HUES48 (cell line): ENCODE results near the gene TP53I3.
A peak's percentile ranks its signal among the peaks of the same experiment; 100 is the strongest.
"Not testable (repeated sequence)": the region's sequence is repeated elsewhere in the genome, so short reads cannot be mapped to it uniquely, and the experiment has no call there.

ENCODE experiments used
- H3K27ac ChIP-seq: one replicate; pipeline ENCODE4 v1.7.0; 2013; ENCODE audit warnings: low read depth, low read length, inconsistent platforms
- H3K27me3 ChIP-seq: 2 replicates; pipeline ENCODE4 v1.6.1; 2013; ENCODE audit warnings: mild to moderate bottlenecking, low read length; ENCODE audit not compliant: control insufficient read depth, insufficient read depth
- H3K36me3 ChIP-seq: 2 replicates; pipeline ENCODE4 v1.6.1; 2013; ENCODE audit warnings: low read length; ENCODE audit not compliant: control insufficient read depth, insufficient read depth
- H3K4me1 ChIP-seq: 2 replicates; pipeline ENCODE4 v1.6.1; 2013; ENCODE audit warnings: mild to moderate bottlenecking, low read length; ENCODE audit not compliant: control insufficient read depth, insufficient read depth
- H3K4me3 ChIP-seq: 2 replicates; pipeline ENCODE4 v1.5.1; 2013; ENCODE audit warnings: mild to moderate bottlenecking, low read depth, low read length
- H3K9ac ChIP-seq: 2 replicates; pipeline ENCODE4 v1.6.1; 2013; ENCODE audit warnings: mild to moderate bottlenecking, low read depth, low read length, moderate library complexity
- H3K9me3 ChIP-seq: 2 replicates; pipeline ENCODE4 v1.6.1; 2013; ENCODE audit warnings: low read length; ENCODE audit not compliant: control insufficient read depth, insufficient read depth

TP53I3 gene

GRCh38 chr2:24095171-24095677 is 10.6 kb upstream of the TP53I3 start:
- not testable (repeated sequence) for H3K4me1 ChIP-seq, H3K9me3 ChIP-seq, H3K27ac ChIP-seq, H3K36me3 ChIP-seq, H3K4me3 ChIP-seq, H3K27me3 ChIP-seq, H3K9ac ChIP-seq

DNA sequence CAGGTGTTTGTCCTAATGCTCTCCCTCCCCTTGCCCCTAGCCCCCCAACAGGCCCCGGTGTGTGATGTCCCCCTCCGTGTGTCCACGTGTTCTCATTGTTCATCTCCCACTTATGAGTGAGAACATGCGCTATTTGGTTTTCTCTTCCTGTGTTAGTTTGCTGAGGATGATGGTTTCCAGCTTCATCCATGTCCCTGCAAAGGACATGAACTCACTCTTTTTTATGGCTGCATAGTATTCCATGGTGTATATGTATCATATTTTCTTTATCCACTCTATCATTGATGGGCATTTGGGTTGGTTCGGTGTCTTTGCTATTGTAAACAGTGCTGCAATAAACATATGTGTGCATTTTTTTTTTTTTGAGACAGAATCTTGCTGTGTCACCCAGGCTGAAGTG is 8.6 kb upstream of the TP53I3 start:
- H3K27me3 ChIP-seq, H3K36me3 ChIP-seq, H3K9ac ChIP-seq, H3K4me1 ChIP-seq, H3K4me3 ChIP-seq, H3K9me3 ChIP-seq, H3K27ac ChIP-seq: not testable (repeated sequence)

DNA sequence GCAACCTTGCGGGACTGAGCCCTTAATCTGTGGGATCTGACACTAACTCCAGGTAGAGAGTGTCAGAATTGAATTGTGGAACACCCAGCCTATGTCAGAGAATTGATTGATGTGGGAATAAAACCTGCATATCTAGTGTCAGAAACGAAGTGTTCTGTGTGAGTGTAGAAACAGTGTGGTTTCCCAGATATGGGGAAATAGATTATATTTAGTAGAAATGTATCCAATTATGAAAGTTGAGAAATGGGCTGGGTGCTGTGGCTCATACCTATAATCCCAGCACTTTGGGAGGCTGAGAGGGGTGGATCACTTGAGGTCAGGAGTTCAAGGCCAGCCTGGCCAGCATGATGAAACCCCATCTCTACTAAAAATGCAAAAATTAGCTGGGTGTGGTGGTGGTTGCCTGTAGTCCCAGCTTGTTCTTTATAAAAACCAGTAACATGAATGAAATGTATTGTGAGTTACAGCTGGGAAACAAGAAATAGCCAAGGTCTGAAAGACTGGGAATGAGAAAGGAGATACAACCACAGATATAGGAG is 4.3 kb upstream of the TP53I3 start:
- Histone ChIP-seq H3K9ac (no peak overlapping the region), H3K36me3 (no peaks in the 10 kb centered on the region), H3K27me3 (no peaks in the 10 kb centered on the region), H3K27ac (no peak overlapping the region), H3K4me1 (peaks cover 4% of the 10 kb centered on the region; the same call in 1 of the 2 replicates), H3K9me3 (no peaks in the 10 kb centered on the region), H3K4me3 (no peak overlapping the region)

DNA sequence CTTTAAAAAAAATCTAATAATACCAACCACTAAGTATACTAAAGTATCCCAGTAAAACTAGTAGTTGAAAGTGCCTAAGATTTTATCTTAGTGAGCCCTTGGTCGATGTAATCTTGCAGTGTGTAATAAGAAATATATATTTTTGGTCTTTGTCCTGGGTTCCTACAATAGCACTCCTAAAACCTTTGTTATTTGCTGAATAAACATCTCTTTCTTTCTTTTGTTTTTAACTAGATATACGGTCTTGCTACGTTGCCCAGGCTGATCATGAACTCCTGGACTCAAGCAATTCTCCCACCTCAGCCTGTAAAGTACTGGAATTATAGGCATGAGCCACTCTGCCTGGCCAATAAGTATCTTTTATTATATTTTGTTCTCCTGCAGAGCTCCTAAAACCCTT is 2.4 kb upstream of the TP53I3 start:
- Histone ChIP-seq H3K27me3 (no peaks in the 10 kb centered on the region), H3K4me1 (peaks cover 13% of the 10 kb centered on the region), H3K36me3 (peaks cover 11% of the 10 kb centered on the region), H3K4me3 (no peak overlapping the region), H3K9ac (no peak overlapping the region), H3K27ac (no peak overlapping the region), H3K9me3 (no peaks in the 10 kb centered on the region)

DNA sequence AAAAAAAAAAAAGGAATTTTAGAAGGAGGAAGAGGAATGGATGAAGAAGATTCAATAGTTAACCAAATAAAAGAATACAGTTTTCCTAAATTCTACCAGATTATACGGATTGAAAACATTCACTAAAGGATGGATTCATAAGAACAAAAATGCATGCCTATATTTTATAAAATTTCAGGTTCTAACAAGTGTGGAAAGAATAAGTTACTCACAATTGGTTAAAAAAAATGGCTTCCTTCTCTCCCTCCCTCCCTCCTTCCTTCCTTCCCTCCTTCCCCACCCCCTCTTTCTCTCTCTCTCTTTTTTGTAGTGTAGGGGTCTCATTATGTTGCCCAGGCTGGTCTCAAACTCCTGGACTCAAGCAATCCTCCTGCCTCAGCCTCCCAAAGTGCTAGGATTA is 1.6 kb upstream of the TP53I3 start:
- Histone ChIP-seq H3K9me3 (no peaks in the 10 kb centered on the region), H3K4me1 (peaks cover 13% of the 10 kb centered on the region), H3K4me3 (no peak overlapping the region), H3K36me3 (peaks cover 15% of the 10 kb centered on the region), H3K9ac (no peak overlapping the region), H3K27me3 (no peaks in the 10 kb centered on the region), H3K27ac (no peak overlapping the region)

DNA sequence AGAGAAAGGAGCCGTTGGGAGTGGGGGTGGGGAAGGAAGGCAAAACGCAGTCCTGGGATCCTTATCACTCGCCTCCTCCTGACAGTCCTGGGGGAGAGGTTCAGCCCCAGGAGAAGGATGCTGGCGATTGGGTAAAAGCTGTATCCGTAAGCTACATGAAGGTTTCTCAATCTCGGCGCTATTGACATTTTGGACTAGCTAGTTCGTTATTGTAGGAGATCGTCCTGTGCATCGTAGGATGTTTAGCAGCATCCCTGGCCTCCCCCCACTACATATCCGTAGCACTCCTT is 511 bp upstream of the TP53I3 start:
- Histone ChIP-seq H3K27ac (peak overlapping the region; percentile 97), H3K4me3 (peak overlapping the region; percentile 94), H3K4me1 (peaks cover 13% of the 10 kb centered on the region), H3K9me3 (no peaks in the 10 kb centered on the region), H3K9ac (peak overlapping the region; percentile 91), H3K36me3 (peaks cover 24% of the 10 kb centered on the region), H3K27me3 (no peaks in the 10 kb centered on the region)

GRCh38 chr2:24083567-24084385 is 858 bp downstream of the TP53I3 start:
- Histone ChIP-seq H3K27ac (peak overlapping the region; percentile 97), H3K9ac (peak overlapping the region; percentile 91), H3K9me3 (no peaks in the 10 kb centered on the region), H3K27me3 (no peaks in the 10 kb centered on the region), H3K4me1 (peaks cover 13% of the 10 kb centered on the region), H3K4me3 (peak overlapping the region; percentile 94), H3K36me3 (peaks cover 36% of the 10 kb centered on the region)

- Histone ChIP-seq H3K27me3 (no peaks in the 10 kb centered on the region), H3K9ac (peak overlapping the region; percentile 91), H3K27ac (peak overlapping the region; percentile 97), H3K9me3 (no peaks in the 10 kb centered on the region), H3K4me1 (peaks cover 14% of the 10 kb centered on the region), H3K4me3 (peak overlapping the region; percentile 94), H3K36me3 (peaks cover 38% of the 10 kb centered on the region)
These were observed 1.7 kb downstream of the TP53I3 start for GRCh38 chr2:24082787-24083566.

DNA sequence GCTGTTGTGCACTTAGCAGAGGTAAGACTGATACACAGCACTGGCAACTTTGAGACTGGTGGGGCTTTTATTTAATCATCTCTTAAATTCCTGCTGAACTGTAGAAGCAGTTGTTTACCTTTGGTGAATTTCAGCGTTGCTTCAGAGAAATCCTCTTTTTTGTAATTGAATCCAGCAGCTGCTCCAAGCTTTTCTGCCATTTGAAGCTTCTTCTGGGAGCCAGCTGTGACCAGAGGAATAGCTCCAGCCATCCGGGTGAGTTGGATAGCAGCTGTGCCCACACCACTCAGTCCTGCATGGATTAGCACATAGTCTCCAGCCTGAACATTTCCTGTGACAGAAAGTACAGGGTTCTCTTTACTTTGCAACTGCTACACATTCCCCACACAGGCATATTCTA is 3.9 kb downstream of the TP53I3 start:
- Histone ChIP-seq H3K36me3 (peaks cover 38% of the 10 kb centered on the region), H3K9ac (no peak overlapping the region), H3K9me3 (no peaks in the 10 kb centered on the region), H3K27ac (no peak overlapping the region), H3K4me3 (no peak overlapping the region), H3K27me3 (no peaks in the 10 kb centered on the region), H3K4me1 (peaks cover 19% of the 10 kb centered on the region)

DNA sequence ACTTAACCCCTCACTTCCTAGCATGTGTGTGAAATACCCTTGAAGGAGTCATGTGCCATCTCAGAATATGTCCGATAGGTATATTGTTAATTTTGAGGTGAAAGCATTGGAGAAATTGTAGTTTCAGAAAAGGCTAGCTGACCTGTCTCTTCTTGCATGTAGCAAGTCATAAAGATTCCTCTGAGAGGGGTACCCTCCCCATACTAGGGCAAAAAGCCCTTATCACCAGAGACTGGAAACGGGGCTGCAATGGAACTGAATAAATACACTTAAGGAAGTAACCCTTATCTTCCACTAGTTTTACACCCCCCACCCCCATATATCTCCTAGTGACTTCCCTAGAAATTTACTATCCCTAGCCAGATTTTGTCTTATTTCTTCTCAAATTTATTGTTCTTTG is 6.8 kb downstream of the TP53I3 start:
- H3K9me3 ChIP-seq = no peaks in the 10 kb centered on the region
- peak overlapping the region; percentile 62 for H3K27ac ChIP-seq
- peaks cover 52% of the 10 kb centered on the region for H3K36me3 ChIP-seq
- peak overlapping the region; percentile 64; the same call in 1 of the 2 replicates for H3K9ac ChIP-seq
- H3K27me3 ChIP-seq = no peaks in the 10 kb centered on the region
- peaks cover 11% of the 10 kb centered on the region; the same call in 1 of the 2 replicates for H3K4me1 ChIP-seq
- H3K4me3 ChIP-seq = peak overlapping the region; percentile 88

DNA sequence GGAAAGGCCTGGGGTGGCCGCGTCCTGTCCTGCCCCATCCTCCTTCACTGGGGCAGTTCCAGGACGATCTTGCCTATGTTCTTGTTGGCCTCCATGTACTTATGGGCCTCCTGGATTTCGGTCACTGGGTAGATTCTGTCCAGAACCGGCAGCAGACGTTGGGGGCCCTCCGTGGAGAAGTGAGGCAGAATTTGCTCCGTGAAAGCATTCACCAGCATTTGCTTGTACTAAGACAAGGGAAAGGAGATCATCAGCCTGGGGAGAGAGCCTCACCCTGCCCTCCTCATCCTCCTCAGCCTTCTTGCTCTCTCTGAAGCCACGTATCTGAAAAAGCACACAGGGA is 7.1 kb downstream of the TP53I3 start:
- H3K9ac ChIP-seq = peak overlapping the region; percentile 64

More for the DNA sequence above, 7.1 kb downstream of the TP53I3 start:
- Histone ChIP-seq H3K27ac (peak overlapping the region; percentile 62), H3K4me3 (peak overlapping the region; percentile 88), H3K36me3 (peaks cover 52% of the 10 kb centered on the region), H3K4me1 (peaks cover 10% of the 10 kb centered on the region; the same call in 1 of the 2 replicates), H3K9me3 (no peaks in the 10 kb centered on the region), H3K27me3 (no peaks in the 10 kb centered on the region)
